Activated CD8-positive, alpha-beta T cell treated with anti-CD3 and anti-CD28 coated beads for 36 hours (primary cell): ENCODE measurements around the gene TMEM43. TPM values are rescaled to one million over a fixed set of nuclear protein-coding genes. Genes with fewer than 3 reads are reported as not detected.
A peak's percentile ranks its signal among the peaks of the same experiment; 100 is the strongest.

Experiments used
- ATAC-seq: fragments of 200-7000 bp; cut with Tn5 transposase; one replicate; pipeline ENCODE4 v1.10.0; 2021; ENCODE audit warnings: mild to moderate bottlenecking, moderate library complexity
- CTCF ChIA-PET: fragments of 350-600 bp; sonication (Branson Sonifier 250); formaldehyde crosslinking; loops from one replicate; lab custom pipeline; 2021; ENCODE audit warnings: antibody characterized with exemption; lab: Charles Lee
- POLR2A ChIA-PET: fragments of 350-600 bp; sonication (Branson Sonifier 250); formaldehyde crosslinking; loops from one replicate; lab custom pipeline; 2021; ENCODE audit warnings: antibody characterized with exemption; lab: Charles Lee
- DNase-seq: peaks from one replicate; pipeline ENCODE4 v3.0.0-alpha.2; 2020
- H3K27ac Mint-ChIP-seq: one replicate; pipeline ENCODE4 v1.8.0; 2021; ENCODE audit warnings: mild to moderate bottlenecking, mixed read lengths
- H3K27me3 Mint-ChIP-seq: one replicate; pipeline ENCODE4 v1.8.0; 2021; ENCODE audit warnings: mixed read lengths
- H3K36me3 Mint-ChIP-seq: one replicate; pipeline ENCODE4 v1.8.0; 2021; ENCODE audit warnings: low read depth, mixed read lengths
- H3K4me1 Mint-ChIP-seq: one replicate; pipeline ENCODE4 v1.8.0; 2021; ENCODE audit warnings: low read depth, mixed read lengths
- H3K4me3 Mint-ChIP-seq: one replicate; pipeline ENCODE4 v1.8.0; 2021; ENCODE audit warnings: mild to moderate bottlenecking, moderate library complexity, mixed read lengths
- H3K9me3 Mint-ChIP-seq: one replicate; pipeline ENCODE4 v1.8.0; 2021; ENCODE audit warnings: mixed read lengths
- CTCF ChIP-seq: fragments of 200-600 bp; IDR thresholded peaks from one replicate; pipeline ENCODE4 v1.8.0; 2022; ENCODE audit warnings: antibody characterized with exemption, mild to moderate bottlenecking
- intact Hi-C: fragments of 100-400 bp; cut with micrococcal nuclease; formaldehyde crosslinking; loops from one replicate; pipeline ENCODE4 v1.10.0; 2022
- total RNA-seq, 2 experiments: library from RNA; stranded (reverse); gene quantifications; one replicate each; pipeline ENCODE4 v1.2.3, GENCODE V29; 2021

TMEM43 gene
- total RNA-seq, 2 experiments from 2014 or later, result 19.7 to 20.2 TPM

- H3K27me3 Mint-ChIP-seq, result no peaks in the 10 kb centered on the region
- intact Hi-C loops, result no loop called here
- peaks cover 17% of the 10 kb centered on the region for H3K4me1 Mint-ChIP-seq
- H3K27ac Mint-ChIP-seq, result no peak overlapping the region
- H3K9me3 Mint-ChIP-seq, result no peaks in the 10 kb centered on the region
- H3K4me3 Mint-ChIP-seq, result no peak overlapping the region
- TF ChIP-seq CTCF, result no peak
- POLR2A ChIA-PET, result interaction anchor here (1.2 to 1.5 kb wide), 2 partner anchors 8 to 15 kb away, joined by 3 read pairs; no protein-coding TSS in a partner anchor
- CTCF ChIA-PET, result interaction anchor here (1.0 to 1.9 kb wide), 5 partner anchors 16 to 50 kb away, joined by 3 to 5 read pairs (median 3); partner anchors contain the start of genes LSM3 and XPC
- DNase-seq, result no peak
- H3K36me3 Mint-ChIP-seq, result peaks cover 22% of the 10 kb centered on the region
- ATAC-seq, result no peak
Measured at GRCh38 chr3:14152963-14153355, 28.1 kb downstream of the TMEM43 start.

- H3K27me3 Mint-ChIP-seq, result no peaks in the 10 kb centered on the region
- ATAC-seq, result no peak
- no peaks in the 10 kb centered on the region for H3K9me3 Mint-ChIP-seq
- no peak overlapping the region for H3K27ac Mint-ChIP-seq
- peaks cover 28% of the 10 kb centered on the region for H3K36me3 Mint-ChIP-seq
- no peak for DNase-seq
- peaks cover 17% of the 10 kb centered on the region for H3K4me1 Mint-ChIP-seq
- POLR2A ChIA-PET, result interaction anchor here (1.2 kb wide), 1 partner anchor 9 kb away, joined by 3 read pairs; no protein-coding TSS in a partner anchor
- intact Hi-C loops, result no loop called here
- H3K4me3 Mint-ChIP-seq, result no peak overlapping the region
- TF ChIP-seq CTCF, result no peak
- CTCF ChIA-PET, result interaction anchor here (1.5 to 1.9 kb wide), 2 partner anchors 22 to 50 kb away, joined by 3 to 5 read pairs; no protein-coding TSS in a partner anchor
Measured at GRCh38 chr3:14153663-14154062, 28.8 kb downstream of the TMEM43 start.

GRCh38 chr3:14154276-14154675 lies 29.4 kb downstream of the TMEM43 start:
- H3K9me3 Mint-ChIP-seq, result no peaks in the 10 kb centered on the region
- H3K4me3 Mint-ChIP-seq, result no peak overlapping the region
- peaks cover 17% of the 10 kb centered on the region for H3K4me1 Mint-ChIP-seq
- H3K27me3 Mint-ChIP-seq, result no peaks in the 10 kb centered on the region
- TF ChIP-seq CTCF, result no peak
- peaks cover 33% of the 10 kb centered on the region for H3K36me3 Mint-ChIP-seq
- H3K27ac Mint-ChIP-seq, result no peak overlapping the region
- CTCF ChIA-PET, result no interaction called here
- POLR2A ChIA-PET, result no interaction called here
- DNase-seq (no peak), ATAC-seq (no peak)
- intact Hi-C loops, result no loop called here

- CTCF ChIA-PET, result no interaction called here
- Mint-ChIP-seq H3K27ac (peak overlapping the region; percentile 7), H3K27me3 (no peaks in the 10 kb centered on the region), H3K4me3 (no peak overlapping the region), H3K4me1 (peaks cover 17% of the 10 kb centered on the region), H3K36me3 (peaks cover 38% of the 10 kb centered on the region), H3K9me3 (no peaks in the 10 kb centered on the region)
- no peak for DNase-seq
- TF ChIP-seq CTCF, result no peak
- intact Hi-C loops, result no loop called here
- POLR2A ChIA-PET, result interaction anchor here (0.7 kb wide), 2 partner anchors 9 to 10 kb away, joined by 3 read pairs; no protein-coding TSS in a partner anchor
- no peak for ATAC-seq
Measured at GRCh38 chr3:14154895-14155440, 30.1 kb downstream of the TMEM43 start.

GRCh38 chr3:14156201-14156600 lies 31.3 kb downstream of the TMEM43 start:
- POLR2A ChIA-PET, result no interaction called here
- intact Hi-C loops, result no loop called here
- CTCF ChIA-PET, result interaction anchor here (1.4 kb wide), 1 partner anchor 47 kb away, joined by 4 read pairs; no protein-coding TSS in a partner anchor
- Mint-ChIP-seq H3K27ac (peak overlapping the region; percentile 13), H3K4me1 (peaks cover 17% of the 10 kb centered on the region), H3K9me3 (peaks cover 4% of the 10 kb centered on the region), H3K27me3 (no peaks in the 10 kb centered on the region), H3K4me3 (no peak overlapping the region), H3K36me3 (peaks cover 50% of the 10 kb centered on the region)
- no peak for ATAC-seq
- TF ChIP-seq CTCF, result no peak
- no peak for DNase-seq
